Coronary artery (tissue), 2 donors: ENCODE data around the gene WNK2.

Experiments used
- DNase-seq: peaks from one replicate; pipeline ENCODE4 v3.0.0-alpha.2; 2017; ENCODE audit warnings: low spot score
- H3K27ac ChIP-seq, 2 donors: fragments of 200-600 bp; sonication (generic); one replicate each; pipeline ENCODE4 v1.5.1; 2016 to 2019
- H3K4me3 ChIP-seq: fragments of 200-600 bp; sonication (generic); 2 replicates; pipeline ENCODE4 v1.5.1; 2016; ENCODE audit warnings: mild to moderate bottlenecking, moderate library complexity
- TF ChIP-seq, protein P1 (sequence below): fragments of 200-600 bp; sonication (generic); IDR thresholded peaks from one replicate; pipeline ENCODE4 v1.5.1; 2019; ENCODE audit warnings: antibody characterized with exemption

The WNK2 gene

DNA sequence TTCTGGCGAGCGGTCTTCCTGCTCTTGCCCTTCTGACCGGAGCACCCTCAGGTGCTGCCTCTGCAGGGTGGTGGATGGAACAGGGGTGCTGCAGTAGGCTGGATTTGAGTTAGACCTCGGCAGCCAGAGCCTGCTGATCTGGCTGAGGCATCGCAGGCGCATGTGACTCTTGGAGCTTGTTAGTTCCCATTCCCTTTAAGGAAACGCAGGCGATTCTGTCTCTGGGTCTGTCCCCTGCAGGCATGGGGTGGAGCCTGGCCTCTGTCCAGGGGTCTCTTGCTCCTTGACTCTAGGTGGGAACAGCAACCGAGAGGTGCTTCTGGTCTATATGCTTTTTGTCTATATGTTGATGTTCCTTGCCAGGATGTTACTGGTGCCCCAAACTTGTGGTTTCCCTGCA is 3.1 kb downstream of the WNK2 start:
- DNase-seq: no peak
- Histone ChIP-seq H3K27ac (no peak overlapping the region), H3K4me3 (no peak overlapping the region)
- TF ChIP-seq, protein P1, sequence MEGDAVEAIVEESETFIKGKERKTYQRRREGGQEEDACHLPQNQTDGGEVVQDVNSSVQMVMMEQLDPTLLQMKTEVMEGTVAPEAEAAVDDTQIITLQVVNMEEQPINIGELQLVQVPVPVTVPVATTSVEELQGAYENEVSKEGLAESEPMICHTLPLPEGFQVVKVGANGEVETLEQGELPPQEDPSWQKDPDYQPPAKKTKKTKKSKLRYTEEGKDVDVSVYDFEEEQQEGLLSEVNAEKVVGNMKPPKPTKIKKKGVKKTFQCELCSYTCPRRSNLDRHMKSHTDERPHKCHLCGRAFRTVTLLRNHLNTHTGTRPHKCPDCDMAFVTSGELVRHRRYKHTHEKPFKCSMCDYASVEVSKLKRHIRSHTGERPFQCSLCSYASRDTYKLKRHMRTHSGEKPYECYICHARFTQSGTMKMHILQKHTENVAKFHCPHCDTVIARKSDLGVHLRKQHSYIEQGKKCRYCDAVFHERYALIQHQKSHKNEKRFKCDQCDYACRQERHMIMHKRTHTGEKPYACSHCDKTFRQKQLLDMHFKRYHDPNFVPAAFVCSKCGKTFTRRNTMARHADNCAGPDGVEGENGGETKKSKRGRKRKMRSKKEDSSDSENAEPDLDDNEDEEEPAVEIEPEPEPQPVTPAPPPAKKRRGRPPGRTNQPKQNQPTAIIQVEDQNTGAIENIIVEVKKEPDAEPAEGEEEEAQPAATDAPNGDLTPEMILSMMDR: no peak

DNA sequence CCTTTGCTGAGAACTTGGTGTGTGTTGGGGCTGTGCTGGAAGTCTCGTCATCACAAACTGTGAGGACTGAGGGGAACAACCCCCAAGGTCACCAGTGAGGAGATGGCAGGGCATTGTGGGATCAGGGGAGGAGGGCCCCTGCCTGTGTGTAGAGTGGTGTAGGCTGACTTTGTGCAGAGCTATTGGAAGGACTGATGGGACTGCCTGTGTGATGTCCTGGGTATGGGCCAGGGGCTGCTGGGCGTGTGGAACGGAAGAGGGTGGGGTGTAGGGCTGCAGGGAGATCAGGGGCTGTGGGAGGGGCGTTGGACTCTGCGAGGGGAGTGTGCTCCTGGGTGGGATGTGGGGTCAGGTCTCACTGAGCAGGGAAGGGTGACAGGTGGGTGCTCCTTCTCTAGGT is 3.6 kb downstream of the WNK2 start:
- no peak for DNase-seq
- no peak overlapping the region for H3K4me3 ChIP-seq

DNA sequence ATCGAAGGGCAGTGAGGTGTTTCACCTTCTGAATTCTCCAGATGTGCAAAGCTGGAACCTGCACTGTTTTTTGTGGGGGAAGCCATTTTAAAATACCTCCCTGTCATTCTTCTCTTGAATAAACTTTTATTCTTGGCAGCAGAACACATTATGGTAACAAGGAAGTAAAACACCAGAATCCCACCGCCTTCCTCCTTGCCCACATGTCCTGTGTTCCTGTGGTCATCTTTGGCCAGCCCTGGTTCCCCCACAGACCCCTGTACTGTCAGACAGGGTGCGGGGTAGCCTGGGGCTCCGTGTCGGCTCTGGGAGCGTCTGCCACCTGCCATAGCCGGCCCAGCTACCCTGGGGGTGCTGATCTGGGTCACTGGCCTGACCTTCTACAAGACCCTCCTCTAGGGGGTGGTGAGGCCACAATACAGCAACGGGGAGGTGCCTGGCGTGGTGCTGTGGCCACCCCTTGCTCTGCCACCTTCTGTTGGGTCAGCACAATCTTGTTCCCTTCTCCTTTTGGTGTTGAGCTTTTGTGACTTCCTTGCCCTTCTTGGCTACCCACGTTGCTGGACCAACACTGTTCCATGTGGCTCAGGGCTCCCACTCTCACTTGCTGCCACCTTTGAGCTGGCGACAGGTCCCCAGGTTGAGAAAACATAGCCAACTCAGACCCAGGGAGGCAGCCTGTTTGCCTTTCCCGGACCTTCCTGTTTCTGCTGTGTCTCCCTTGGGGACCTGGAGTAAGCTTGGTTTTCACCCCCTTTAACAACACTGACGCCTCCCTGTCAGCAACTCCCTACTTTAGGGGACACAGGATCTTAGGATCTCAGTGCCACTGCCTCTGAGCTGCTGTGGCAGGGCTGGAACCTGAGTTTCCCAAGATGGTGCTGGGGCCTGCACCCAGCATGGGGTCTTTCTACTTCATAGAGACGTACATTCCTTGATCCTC is 4.8 kb downstream of the WNK2 start:
- TF ChIP-seq, protein P1: no peak
- no peak overlapping the region for H3K27ac ChIP-seq
- H3K4me3 ChIP-seq: no peak overlapping the region
- DNase-seq: no peak

More for the DNA sequence above, 3.6 kb downstream of the WNK2 start:
- no peak overlapping the region for H3K27ac ChIP-seq
- TF ChIP-seq, protein P1: no peak

DNA sequence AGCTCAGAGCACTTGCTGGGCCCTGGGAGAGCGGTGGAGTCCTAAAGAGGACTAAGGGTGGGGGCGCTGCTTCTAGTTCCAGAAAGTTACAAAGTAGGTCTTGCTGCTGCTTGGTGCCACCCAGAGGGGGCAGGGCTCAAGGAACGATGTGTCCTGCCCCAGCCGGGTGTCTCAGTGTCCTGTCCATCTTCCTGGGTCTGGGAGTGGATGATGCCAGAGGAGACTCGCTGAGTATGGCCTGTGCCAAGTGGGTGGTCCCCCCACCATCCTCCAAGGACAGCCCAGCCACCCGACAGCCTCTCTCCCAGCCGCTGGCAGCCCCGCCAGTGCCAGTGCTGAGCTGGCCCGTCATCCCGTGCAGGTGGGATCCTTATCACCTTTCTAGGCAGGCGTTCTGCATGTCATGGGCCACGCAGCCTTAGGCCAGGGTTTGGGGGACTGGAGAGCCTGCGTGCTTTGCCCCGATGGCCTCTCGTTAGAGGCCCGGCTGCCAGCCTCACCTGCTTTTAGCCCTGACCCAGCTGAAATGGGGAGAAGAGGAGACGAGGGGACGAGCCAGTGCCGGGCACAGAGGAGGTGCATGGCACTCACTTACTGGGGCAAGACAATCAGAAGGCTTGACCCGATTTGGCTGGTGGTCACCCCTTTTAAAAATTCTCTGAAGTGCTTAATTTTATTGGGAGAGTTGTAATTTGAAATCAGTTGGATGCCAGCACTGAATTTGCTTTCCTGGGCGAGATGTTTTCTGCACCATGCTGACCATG is 5.6 kb downstream of the WNK2 start:
- TF ChIP-seq, protein P1: no peak
- no peak for DNase-seq
- no peak overlapping the region for H3K27ac ChIP-seq
- H3K4me3 ChIP-seq: no peak overlapping the region

DNA sequence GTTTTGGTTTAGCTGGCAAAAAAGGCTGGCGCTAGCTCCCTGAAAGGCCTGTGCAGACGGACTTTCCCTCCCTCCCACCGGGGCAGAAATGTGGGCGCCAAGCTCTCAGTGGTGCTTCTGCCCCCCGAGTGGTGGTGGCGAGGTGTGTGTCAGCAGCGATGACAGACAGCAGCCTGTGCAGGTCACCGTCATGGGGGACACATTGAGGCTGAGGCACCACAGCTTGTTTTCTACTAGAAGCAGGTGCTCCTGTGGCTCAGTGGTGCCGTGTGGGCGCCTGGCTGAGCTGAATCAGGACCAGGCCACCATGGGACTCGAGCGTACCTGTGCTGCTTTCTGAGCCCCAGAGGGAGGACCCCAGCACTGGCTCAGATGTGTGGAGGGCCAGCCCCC is 6.2 kb downstream of the WNK2 start:
- Histone ChIP-seq H3K27ac (no peak overlapping the region), H3K4me3 (no peak overlapping the region)
- TF ChIP-seq, protein P1: no peak
- DNase-seq: no peak

DNA sequence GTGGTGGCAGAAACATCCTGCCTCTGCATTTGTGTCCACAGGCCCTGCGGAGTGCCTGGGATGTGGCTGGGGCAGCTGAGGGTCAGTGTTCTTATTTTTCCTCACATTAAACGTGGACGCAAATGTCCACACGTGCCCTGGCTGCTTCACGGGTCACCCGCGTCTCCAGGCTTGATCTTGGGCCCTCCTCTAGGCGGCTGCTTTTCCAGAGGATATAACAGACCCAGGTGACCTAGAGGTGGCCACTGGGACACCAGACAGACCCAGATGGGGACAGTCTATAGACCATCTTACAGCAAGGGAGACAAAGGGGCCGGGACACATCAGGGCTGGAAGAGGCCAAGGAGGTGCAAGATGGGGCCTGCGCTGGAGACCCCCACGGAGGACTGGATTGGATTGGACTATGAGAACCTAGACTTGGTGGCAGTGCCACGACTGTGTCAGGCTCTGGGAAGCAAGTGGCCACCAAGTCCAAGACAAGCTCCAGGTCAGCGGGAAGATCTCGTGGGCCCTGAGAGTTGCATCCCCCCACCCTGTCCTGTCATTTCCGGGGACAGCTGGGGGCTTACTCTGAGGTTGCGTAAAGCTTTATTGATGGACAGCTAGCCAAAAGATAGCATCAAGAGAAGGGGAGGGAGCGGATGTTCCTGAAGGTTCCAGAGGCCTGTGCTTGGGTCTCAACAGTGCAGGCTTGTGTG is 6.9 kb downstream of the WNK2 start:
- DNase-seq: no peak
- no peak overlapping the region for H3K27ac ChIP-seq
- no peak overlapping the region for H3K4me3 ChIP-seq
- TF ChIP-seq, protein P1: no peak
